GM18858 (cell line): ENCODE results near the gene HNRNPUL2.
A peak's percentile ranks its signal among the peaks of the same experiment; 100 is the strongest.
"Not testable (repeated sequence)": the region's sequence is repeated elsewhere in the genome, so short reads cannot be mapped to it uniquely, and the experiment has no call there.

Experiments
- ATAC-seq: cut with Tn5 transposase; IDR thresholded peaks from one replicate; pipeline ENCODE4 v1.9.1; 2021; ENCODE audit not compliant: unreplicated experiment

Gene HNRNPUL2

GRCh38 chr11:62727165-62727871, at the start of gene HNRNPUL2:
Gene HNRNPUL2 (minus strand): TSS chr11:62727457. CDS start chr11:62727156, 301 bp downstream.
- peak; percentile 45 for ATAC-seq

- ATAC-seq: no peak
These were observed 48.4 kb upstream of the HNRNPUL2 start for GRCh38 chr11:62775646-62776045.

GRCh38 chr11:62774407-62774806, 47.1 kb upstream of the HNRNPUL2 start:
- no peak for ATAC-seq

GRCh38 chr11:62771144-62772021, 44.1 kb upstream of the HNRNPUL2 start, which contains the start of gene TAF6L:
Gene TAF6L (plus strand): TSS chr11:62771396. CDS start chr11:62775784, 4,388 bp downstream.
- peak; percentile 64 for ATAC-seq

- ATAC-seq: no peak
These were observed 43.5 kb upstream of the HNRNPUL2 start for GRCh38 chr11:62770778-62771143.

GRCh38 chr11:62760867-62761227, 33.6 kb upstream of the HNRNPUL2 start:
- ATAC-seq: not testable (repeated sequence)

- ATAC-seq: no peak
These were observed 30.9 kb upstream of the HNRNPUL2 start for GRCh38 chr11:62757846-62758788.

- no peak for ATAC-seq
These were observed 27.9 kb upstream of the HNRNPUL2 start for GRCh38 chr11:62755086-62755615.

GRCh38 chr11:62753736-62754603, 26.7 kb upstream of the HNRNPUL2 start, which contains the start of gene ZBTB3:
Gene ZBTB3 (minus strand): TSS chr11:62754160. CDS start chr11:62753664, 496 bp downstream.
- ATAC-seq: peak; percentile 84

- no peak for ATAC-seq
These were observed 25.9 kb upstream of the HNRNPUL2 start for GRCh38 chr11:62752994-62753735.

GRCh38 chr11:62752177-62752785, 25.0 kb upstream of the HNRNPUL2 start:
- ATAC-seq: no peak

- not testable (repeated sequence) for ATAC-seq
These were observed 22.7 kb upstream of the HNRNPUL2 start for GRCh38 chr11:62749931-62750330.

- no peak for ATAC-seq
These were observed 20.4 kb upstream of the HNRNPUL2 start for GRCh38 chr11:62747475-62748160.

GRCh38 chr11:62737196-62737595, 9.9 kb upstream of the HNRNPUL2 start:
- no peak for ATAC-seq

- no peak for ATAC-seq
These were observed 5.6 kb upstream of the HNRNPUL2 start for GRCh38 chr11:62732830-62733229.

- ATAC-seq: not testable (repeated sequence)
These were observed 2.8 kb upstream of the HNRNPUL2 start for GRCh38 chr11:62730076-62730475.

GRCh38 chr11:62728171-62728988, 1.1 kb upstream of the HNRNPUL2 start, which contains the start of gene TTC9C:
Gene TTC9C (plus strand): TSS chr11:62728486. CDS start chr11:62728849, 363 bp downstream.
- ATAC-seq: peak; percentile 1
